ENCODE data around the gene CYB561.

CYB561 gene

DNA sequence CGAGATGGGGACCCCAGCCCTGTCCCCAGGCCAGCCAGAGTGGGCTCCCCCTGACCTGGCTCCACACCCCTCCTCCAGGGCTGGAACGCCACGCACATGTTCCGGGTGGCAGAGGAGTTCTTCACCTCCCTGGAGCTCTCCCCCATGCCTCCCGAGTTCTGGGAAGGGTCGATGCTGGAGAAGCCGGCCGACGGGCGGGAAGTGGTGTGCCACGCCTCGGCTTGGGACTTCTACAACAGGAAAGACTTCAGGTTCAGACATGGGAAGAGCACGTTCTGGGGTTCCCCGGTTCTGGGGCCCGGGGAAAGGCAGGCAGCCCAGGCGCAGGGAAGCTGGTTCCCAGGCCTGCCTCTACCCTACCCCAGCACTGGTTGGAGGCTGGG, 35.4 kb upstream of the CYB561 start:
- no peak overlapping the region for H3K9ac ChIP-seq (ENCODE audit: low read length)
- no peak overlapping the region for H3K18ac ChIP-seq (ENCODE audit: low read depth in 1 of 2, low read length in 2 of 2)
- no peak overlapping the region for H3K14ac ChIP-seq (ENCODE audit: low read length in 2 of 2)
- no peak for DNase-seq
- H3K79me1 ChIP-seq (replicated peaks; ENCODE audit: low read length, poor library complexity, severe bottlenecking) = no peaks in the 10 kb centered on the region
- H4K91ac ChIP-seq (ENCODE audit: low read length) = no peak overlapping the region
- H3K27ac ChIP-seq (ENCODE audit: low read length, poor library complexity, severe bottlenecking) = no peak overlapping the region
- no peak overlapping the region for H4K8ac ChIP-seq (ENCODE audit: low read length)
- H3K27me3 ChIP-seq (ENCODE audit: control insufficient read depth in 1 of 2, insufficient read depth in 1 of 2, low read length in 2 of 2) = peaks cover 0 to 41% of the 10 kb centered on the region in 2 experiments
- H2BK12ac ChIP-seq (ENCODE audit: low read length in 2 of 2) = no peak overlapping the region
- H2AK5ac ChIP-seq (ENCODE audit: low read length, severe bottlenecking) = no peak overlapping the region
- no peak overlapping the region for H3K4me2 ChIP-seq (ENCODE audit: low read length, poor library complexity, severe bottlenecking)
- WGBS = 93% methylated on average over 12 of the region's 16 CpGs
- no peak overlapping the region for H2BK120ac ChIP-seq (ENCODE audit: low read depth, low read length)
- H3K4ac ChIP-seq (ENCODE audit: low read depth in 1 of 2, low read length in 2 of 2) = no peak overlapping the region
- H3K4me1 ChIP-seq (ENCODE audit: control insufficient read depth, insufficient read depth, low read depth, low read length) = peaks cover 28% of the 10 kb centered on the region
- H3K36me3 ChIP-seq (ENCODE audit: control insufficient read depth in 1 of 2, insufficient read depth in 2 of 2, low read depth in 1 of 2, low read length in 2 of 2) = peaks cover 0 to 64% of the 10 kb centered on the region in 2 experiments
- H3K9me3 ChIP-seq (ENCODE audit: control insufficient read depth, low read length) = no peaks in the 10 kb centered on the region
- H2AFZ ChIP-seq (ENCODE audit: low read depth, low read length) = no peak overlapping the region
- H3K23ac ChIP-seq (ENCODE audit: low read length in 2 of 2) = no peak overlapping the region
- H2BK15ac ChIP-seq (ENCODE audit: low read depth, poor library complexity, severe bottlenecking) = no peak overlapping the region
- no peak overlapping the region for H3K4me3 ChIP-seq (ENCODE audit: insufficient read depth in 1 of 2, low read depth in 1 of 2, low read length in 2 of 2)
- H2BK5ac ChIP-seq (ENCODE audit: low read depth, low read length, poor library complexity, severe bottlenecking) = no peak overlapping the region

DNA sequence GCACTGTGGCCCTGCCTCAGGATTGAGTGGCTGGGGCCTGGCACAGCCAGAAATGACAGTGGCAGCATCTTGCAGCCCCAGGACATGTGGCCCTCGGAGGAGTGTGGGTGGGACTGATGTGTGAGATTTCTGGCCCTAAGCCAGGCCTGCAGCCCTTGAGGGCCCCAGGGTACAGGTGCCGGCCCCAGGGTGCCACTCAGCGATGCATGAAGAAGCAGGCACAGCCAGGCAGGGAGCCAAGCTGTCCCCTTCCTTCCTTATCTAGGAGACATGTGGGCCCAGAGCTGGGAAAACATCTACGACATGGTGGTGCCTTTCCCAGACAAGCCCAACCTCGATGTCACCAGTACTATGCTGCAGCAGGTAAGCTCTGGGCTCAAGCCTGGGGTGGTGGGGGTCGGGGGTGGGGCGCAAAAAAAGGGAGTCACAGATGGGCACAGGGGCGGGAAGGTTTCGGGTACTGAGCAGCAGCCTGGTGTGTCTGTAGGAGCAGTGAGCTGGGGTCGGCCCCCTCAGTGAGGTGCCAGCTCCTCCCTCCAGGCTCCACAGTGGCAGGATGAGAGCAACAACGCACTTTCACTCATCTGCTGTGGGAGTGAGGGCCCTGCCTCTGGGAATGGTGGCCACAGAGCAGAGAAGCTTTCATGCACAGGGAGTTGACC, 34.9 kb upstream of the CYB561 start:
- Histone ChIP-seq H3K18ac (ENCODE audit: low read depth in 1 of 2, low read length in 2 of 2) (no peak overlapping the region), H3K23ac (ENCODE audit: low read length in 2 of 2) (no peak overlapping the region), H3K4ac (ENCODE audit: low read depth in 1 of 2, low read length in 2 of 2) (no peak overlapping the region), H3K9me3 (ENCODE audit: control insufficient read depth, low read length) (no peaks in the 10 kb centered on the region), H3K14ac (ENCODE audit: low read length in 2 of 2) (no peak overlapping the region), H3K79me1 (replicated peaks; ENCODE audit: low read length, poor library complexity, severe bottlenecking) (no peaks in the 10 kb centered on the region), H2BK5ac (ENCODE audit: low read depth, low read length, poor library complexity, severe bottlenecking) (no peak overlapping the region), H3K27me3 (ENCODE audit: control insufficient read depth in 1 of 2, insufficient read depth in 1 of 2, low read length in 2 of 2) (peaks cover 0 to 39% of the 10 kb centered on the region in 2 experiments), H2BK120ac (ENCODE audit: low read depth, low read length) (no peak overlapping the region), H3K27ac (ENCODE audit: low read length, poor library complexity, severe bottlenecking) (no peak overlapping the region), H3K9ac (ENCODE audit: low read length) (no peak overlapping the region), H4K8ac (ENCODE audit: low read length) (no peak overlapping the region), H4K91ac (ENCODE audit: low read length) (no peak overlapping the region), H3K4me1 (ENCODE audit: control insufficient read depth, insufficient read depth, low read depth, low read length) (peaks cover 32% of the 10 kb centered on the region), H3K4me2 (ENCODE audit: low read length, poor library complexity, severe bottlenecking) (no peak overlapping the region), H2AFZ (ENCODE audit: low read depth, low read length) (no peak overlapping the region), H3K4me3 (ENCODE audit: insufficient read depth in 1 of 2, low read depth in 1 of 2, low read length in 2 of 2) (no peak overlapping the region), H2AK5ac (ENCODE audit: low read length, severe bottlenecking) (no peak overlapping the region), H2BK15ac (ENCODE audit: low read depth, poor library complexity, severe bottlenecking) (no peak overlapping the region), H3K36me3 (ENCODE audit: control insufficient read depth in 1 of 2, insufficient read depth in 2 of 2, low read depth in 1 of 2, low read length in 2 of 2) (peaks cover 0 to 59% of the 10 kb centered on the region in 2 experiments), H2BK12ac (ENCODE audit: low read length in 2 of 2) (no peak overlapping the region)
- 79% methylated on average over 11 of the region's 11 CpGs for WGBS
- DNase-seq = no peak

DNA sequence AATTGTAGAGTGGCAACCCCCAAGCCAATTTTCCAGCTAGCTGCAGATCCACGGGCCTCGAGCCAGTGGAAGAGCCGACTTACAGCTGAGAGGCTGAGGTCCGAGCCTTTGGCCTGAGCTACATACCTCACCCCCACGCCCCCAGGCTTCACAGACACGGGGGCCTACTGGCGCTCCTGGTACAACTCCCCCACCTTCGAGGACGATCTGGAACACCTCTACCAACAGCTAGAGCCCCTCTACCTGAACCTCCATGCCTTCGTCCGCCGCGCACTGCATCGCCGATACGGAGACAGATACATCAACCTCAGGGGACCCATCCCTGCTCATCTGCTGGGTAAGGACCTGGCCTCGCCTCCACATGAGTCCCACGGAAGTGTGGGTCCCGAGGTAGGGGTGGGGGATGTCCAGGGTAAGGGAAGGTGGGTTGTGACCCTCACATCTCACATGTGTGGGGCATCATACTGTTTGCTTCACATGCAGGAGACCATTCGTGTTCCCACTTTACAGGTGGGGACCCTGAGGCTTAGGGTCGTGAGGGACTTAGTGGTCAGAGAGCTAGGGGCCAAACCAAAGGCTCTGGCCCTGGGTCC, 34.2 kb upstream of the CYB561 start:
- Histone ChIP-seq H3K36me3 (ENCODE audit: control insufficient read depth in 1 of 2, insufficient read depth in 2 of 2, low read depth in 1 of 2, low read length in 2 of 2) (peaks cover 0 to 54% of the 10 kb centered on the region in 2 experiments), H2AFZ (ENCODE audit: low read depth, low read length) (no peak overlapping the region), H4K8ac (ENCODE audit: low read length) (no peak overlapping the region), H3K18ac (ENCODE audit: low read depth in 1 of 2, low read length in 2 of 2) (no peak overlapping the region), H3K4me3 (ENCODE audit: insufficient read depth in 1 of 2, low read depth in 1 of 2, low read length in 2 of 2) (no peak overlapping the region), H3K9ac (ENCODE audit: low read length) (peak overlapping the region; percentile 24), H3K27ac (ENCODE audit: low read length, poor library complexity, severe bottlenecking) (no peak overlapping the region), H3K4me2 (ENCODE audit: low read length, poor library complexity, severe bottlenecking) (no peak overlapping the region), H2BK5ac (ENCODE audit: low read depth, low read length, poor library complexity, severe bottlenecking) (no peak overlapping the region), H2BK12ac (ENCODE audit: low read length in 2 of 2) (no peak overlapping the region), H3K23ac (ENCODE audit: low read length in 2 of 2) (no peak overlapping the region), H4K91ac (ENCODE audit: low read length) (no peak overlapping the region), H3K4ac (ENCODE audit: low read depth in 1 of 2, low read length in 2 of 2) (no peak overlapping the region), H2AK5ac (ENCODE audit: low read length, severe bottlenecking) (no peak overlapping the region), H3K4me1 (ENCODE audit: control insufficient read depth, insufficient read depth, low read depth, low read length) (peaks cover 37% of the 10 kb centered on the region), H2BK120ac (ENCODE audit: low read depth, low read length) (no peak overlapping the region), H2BK15ac (ENCODE audit: low read depth, poor library complexity, severe bottlenecking) (no peak overlapping the region), H3K9me3 (ENCODE audit: control insufficient read depth, low read length) (no peaks in the 10 kb centered on the region), H3K27me3 (ENCODE audit: control insufficient read depth in 1 of 2, insufficient read depth in 1 of 2, low read length in 2 of 2) (peaks cover 0 to 45% of the 10 kb centered on the region in 2 experiments), H3K79me1 (replicated peaks; ENCODE audit: low read length, poor library complexity, severe bottlenecking) (no peaks in the 10 kb centered on the region), H3K14ac (ENCODE audit: low read length in 2 of 2) (no peak overlapping the region)
- no peak for DNase-seq
- WGBS = 86% methylated on average over 21 of the region's 21 CpGs

DNA sequence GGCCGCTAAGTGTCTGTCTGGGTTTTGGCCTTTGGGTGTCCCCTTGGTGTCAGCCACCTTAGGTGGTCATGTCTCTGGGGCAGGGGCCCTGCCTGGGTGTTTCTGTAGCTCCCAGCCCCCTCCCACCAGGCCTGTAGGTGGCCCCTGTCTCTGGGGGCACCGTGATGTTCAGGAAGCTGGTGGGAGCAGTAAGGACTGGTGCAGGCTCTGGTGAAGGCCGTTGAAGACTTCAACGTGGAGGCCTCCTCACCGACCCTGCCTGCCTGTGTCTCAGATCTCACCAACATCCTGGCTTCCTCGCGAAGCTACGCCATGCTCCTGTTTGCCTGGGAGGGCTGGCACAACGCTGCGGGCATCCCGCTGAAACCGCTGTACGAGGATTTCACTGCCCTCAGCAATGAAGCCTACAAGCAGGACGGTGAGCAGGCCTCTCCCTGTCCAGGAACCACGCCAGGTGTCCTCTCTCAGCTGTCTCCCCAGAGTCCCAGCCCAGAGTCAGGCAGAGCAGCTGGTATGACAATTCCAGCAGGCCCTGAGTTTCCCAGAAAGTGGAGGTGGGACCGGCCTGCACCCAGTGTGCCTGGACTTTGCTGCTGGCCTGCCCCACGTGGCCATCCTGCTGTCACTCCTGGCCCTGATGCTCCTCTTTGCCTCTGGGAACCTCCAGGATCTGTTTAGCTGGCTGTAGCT, 33.5 kb upstream of the CYB561 start:
- Histone ChIP-seq H3K4me1 (ENCODE audit: control insufficient read depth, insufficient read depth, low read depth, low read length) (peaks cover 37% of the 10 kb centered on the region), H3K18ac (ENCODE audit: low read depth in 1 of 2, low read length in 2 of 2) (no peak overlapping the region), H2BK12ac (ENCODE audit: low read length in 2 of 2) (peak overlapping the region in 1 of 2 experiments; percentile 17), H3K79me1 (replicated peaks; ENCODE audit: low read length, poor library complexity, severe bottlenecking) (no peaks in the 10 kb centered on the region), H3K4me2 (ENCODE audit: low read length, poor library complexity, severe bottlenecking) (no peak overlapping the region), H3K9ac (ENCODE audit: low read length) (peak overlapping the region; percentile 51), H4K8ac (ENCODE audit: low read length) (no peak overlapping the region), H4K91ac (ENCODE audit: low read length) (no peak overlapping the region), H3K36me3 (ENCODE audit: control insufficient read depth in 1 of 2, insufficient read depth in 2 of 2, low read depth in 1 of 2, low read length in 2 of 2) (peaks cover 0 to 48% of the 10 kb centered on the region in 2 experiments), H3K27me3 (ENCODE audit: control insufficient read depth in 1 of 2, insufficient read depth in 1 of 2, low read length in 2 of 2) (peaks cover 0 to 46% of the 10 kb centered on the region in 2 experiments), H2BK5ac (ENCODE audit: low read depth, low read length, poor library complexity, severe bottlenecking) (no peak overlapping the region), H3K23ac (ENCODE audit: low read length in 2 of 2) (no peak overlapping the region), H2BK120ac (ENCODE audit: low read depth, low read length) (no peak overlapping the region), H3K9me3 (ENCODE audit: control insufficient read depth, low read length) (no peaks in the 10 kb centered on the region), H2AFZ (ENCODE audit: low read depth, low read length) (no peak overlapping the region), H3K14ac (ENCODE audit: low read length in 2 of 2) (peak overlapping the region in 1 of 2 experiments; percentile 28), H3K4me3 (ENCODE audit: insufficient read depth in 1 of 2, low read depth in 1 of 2, low read length in 2 of 2) (no peak overlapping the region), H2AK5ac (ENCODE audit: low read length, severe bottlenecking) (no peak overlapping the region), H3K4ac (ENCODE audit: low read depth in 1 of 2, low read length in 2 of 2) (no peak overlapping the region), H3K27ac (ENCODE audit: low read length, poor library complexity, severe bottlenecking) (no peak overlapping the region), H2BK15ac (ENCODE audit: low read depth, poor library complexity, severe bottlenecking) (no peak overlapping the region)
- peak; percentile 16 for DNase-seq
- WGBS = 91% methylated on average over 17 of the region's 17 CpGs
